K562 (cell line): Measurements from ENCODE around the gene MSN. TPM values are rescaled to one million over a fixed set of nuclear protein-coding genes. Genes with fewer than 3 reads are reported as not detected.

ENCODE experiments used
- ARNT ChIP-seq, 2 experiments: fragments of 450-650 bp; IDR thresholded peaks; 2 replicates each; pipeline ENCODE4 v1.6.1; 2016; ENCODE audit warnings: mild to moderate bottlenecking in 1 of 2
- ATF4 ChIP-seq: fragments of 450-650 bp; formaldehyde crosslinking; IDR thresholded peaks from 2 replicates; pipeline ENCODE4 v1.4.0; 2022; ENCODE audit warnings: mild to moderate bottlenecking, moderate library complexity
- BCOR ChIP-seq: fragments of 450-650 bp; IDR thresholded peaks from 2 replicates; pipeline ENCODE4 v1.6.1; 2016
- HLTF ChIP-seq: fragments of 450-650 bp; IDR thresholded peaks from 2 replicates; pipeline ENCODE4 v1.6.1; 2016
- KDM5B ChIP-seq: fragments of 200-600 bp; sonication (generic); IDR thresholded peaks from 2 replicates; pipeline ENCODE4 v1.6.1; 2012; ENCODE audit warnings: low read depth, mild to moderate bottlenecking, moderate library complexity, low read length, control low read depth, inconsistent platforms; ENCODE audit not compliant: insufficient replicate concordance
- MAFF ChIP-seq: IDR thresholded peaks from 2 replicates; pipeline ENCODE4 v1.6.1; 2012; ENCODE audit warnings: low read length, improper control_type of control experiment
- NRF1 ChIP-seq, 2 experiments: fragments of 450-650 bp; IDR thresholded peaks in 1 of 2; conservative IDR thresholded peaks in 1 of 2; 2 replicates each; pipeline ENCODE4 v1.6.1; 2014; ENCODE audit warnings: mild to moderate bottlenecking in 2 of 2
- PURB ChIP-seq: sonication (generic); formaldehyde crosslinking; IDR thresholded peaks from 2 replicates; pipeline ENCODE4 v1.9.0; 2021; ENCODE audit warnings: low read depth, mild to moderate bottlenecking, missing genetic modification reagents
- SMARCA4 ChIP-seq: fragments of 450-650 bp; IDR thresholded peaks from 2 replicates; pipeline ENCODE4 v1.6.1; 2016
- ZBTB40 ChIP-seq, 2 experiments: fragments of 450-650 bp in 1 of 2; sonication (generic) in 1 of 2; formaldehyde crosslinking in 1 of 2; IDR thresholded peaks; 2 replicates each; pipeline versions ENCODE4 v1.7.1 to v1.9.0; 2016 to 2022; ENCODE audit warnings: inconsistent platforms in 1 of 2, mild to moderate bottlenecking in 1 of 2, missing genetic modification reagents in 1 of 2
- ZNF232 ChIP-seq: sonication (generic); formaldehyde crosslinking; IDR thresholded peaks from 2 replicates; pipeline ENCODE4 v1.8.0; 2022; ENCODE audit warnings: mild to moderate bottlenecking, missing genetic modification reagents
- ZNF518B ChIP-seq: fragments of 250-450 bp; sonication (Bioruptor Pico); IDR thresholded peaks from 2 replicates; pipeline ENCODE4 v1.5.0; 2021; ENCODE audit warnings: mild to moderate bottlenecking, moderate library complexity
- polyA plus RNA-seq, 8 experiments: library from polyadenylated mRNA; depleted of rRNA in 4 of 8; stranded (reverse) in 5 of 8; unstranded in 3 of 8; fragments of >200 nt; fragmentation: Nextera tagmentation in 2 of 8; fragmentation: Illumina TruSeq in 1 of 8; extraction: Ambion mirVana in 2 of 8; extraction: Trizol in 1 of 8; gene quantifications; 2 replicates each; pipeline versions ENCODE4 v1.2.1 to v1.2.3, GENCODE V29; 2011 to 2014; ENCODE audit warnings: inconsistent platforms in 1 of 8, missing spikeins in 1 of 8
- total RNA-seq, 7 experiments: library from RNA; depleted of rRNA in 6 of 7; stranded (reverse); fragments of >200 nt in 6 of 7; fragmentation: Illumina TruSeq in 2 of 7; extraction: Trizol in 2 of 7; gene quantifications; 2 replicates each; pipeline versions ENCODE4 v1.2.1 to v1.2.3, GENCODE V29; 2011 to 2021; ENCODE audit warnings: low replicate concordance in 1 of 7

The MSN gene
- total and polyA plus RNA-seq, 9 of the 15 experiments (the other 6 are each of a cell fraction or from before 2014, with no cell fraction given), result 128 to 486 (median 237) TPM

- TF ChIP-seq ZNF232 (CRISPR knock-in tag) (no peak), ARNT (IDR thresholded peaks at IDR 0.05) (no peak), PURB (CRISPR knock-in tag) (no peak), ZBTB40 (IDR thresholded peaks at IDR 0.05) (no peak), ZBTB40 (CRISPR knock-in tag; IDR thresholded peaks at IDR 0.05) (no peak), KDM5B (peak; percentile 53), NRF1 (conservative IDR thresholded peaks at IDR 0.05 in 1 of 2, IDR thresholded peaks at IDR 0.05 in 1 of 2) (peak in 1 of 2 experiments; percentile 29; a peak in 1 of 4 replicates), SMARCA4 (no peak), ATF4 (CRISPR knock-in tag) (no peak), ZNF518B (CRISPR knock-in tag) (no peak), MAFF (peak; percentile 78), HLTF (no peak), BCOR (no peak)
Observed at GRCh38 chrX:65668377-65669310, 1.2 kb downstream of the MSN start (continued).
